ENCODE results near the gene DUSP10.

GRCh38 chr1:221772117-221772516 lies 30.2 kb upstream of the DUSP10 start:
- TF ChIP-seq CTCF (IDR thresholded peaks at IDR 0.05 in 4 of 5, conservative IDR thresholded peaks at IDR 0.05 in 1 of 5), result no peak
- TF ChIP-seq POLR2A (IDR thresholded peaks at IDR 0.05), result no peak
